HepG2 (cell line): ENCODE measurements around the gene ACSL1. TPM values are rescaled to one million over a fixed set of nuclear protein-coding genes. Genes with fewer than 3 reads are reported as not detected.

Source experiments
- CC2D1A ChIP-seq: sonication (generic); formaldehyde crosslinking; IDR thresholded peaks from 2 replicates; pipeline ENCODE4 v1.8.1; 2023; ENCODE audit warnings: mild to moderate bottlenecking, missing genetic modification reagents
- E2F1 ChIP-seq: sonication (generic); formaldehyde crosslinking; IDR thresholded peaks from 2 replicates; pipeline ENCODE4 v1.5.0; 2020; ENCODE audit warnings: missing genetic modification reagents
- FOXJ3 ChIP-seq: sonication (generic); formaldehyde crosslinking; IDR thresholded peaks from 2 replicates; pipeline ENCODE4 v1.4.0; 2020; ENCODE audit warnings: missing genetic modification reagents, mild to moderate bottlenecking, borderline replicate concordance
- HHEX ChIP-seq: IDR thresholded peaks from 2 replicates; pipeline ENCODE4 v1.6.1; 2016; ENCODE audit warnings: control low read depth
- JUND ChIP-seq: sonication (generic); formaldehyde crosslinking; IDR thresholded peaks from 2 replicates; pipeline ENCODE4 v1.8.0; 2022; ENCODE audit warnings: mild to moderate bottlenecking, missing genetic modification reagents
- KAT8 ChIP-seq: IDR thresholded peaks from 2 replicates; pipeline ENCODE4 v1.6.1; 2016; ENCODE audit warnings: missing genetic modification reagents, missing compliant biosample characterization
- NFIB ChIP-seq: sonication (generic); formaldehyde crosslinking; IDR thresholded peaks from 2 replicates; pipeline ENCODE4 v1.9.0; 2021; ENCODE audit warnings: missing genetic modification reagents, mild to moderate bottlenecking, borderline replicate concordance
- RFX1 ChIP-seq: fragments of 450-650 bp; IDR thresholded peaks from 2 replicates; pipeline ENCODE4 v1.6.1; 2017
- SNRNP70 ChIP-seq: fragments of 200-400 bp; formaldehyde crosslinking; IDR thresholded peaks from 2 replicates; pipeline ENCODE4 v1.6.1; 2017; ENCODE audit warnings: mild to moderate bottlenecking, low read depth, low read length, moderate library complexity
- SUZ12 ChIP-seq: fragments of 150-350 bp; IDR thresholded peaks from 2 replicates; pipeline ENCODE4 v1.6.1; 2014; ENCODE audit warnings: low read depth, low read length
- TIGD3 ChIP-seq: sonication (generic); formaldehyde crosslinking; IDR thresholded peaks from 2 replicates; pipeline ENCODE4 v1.5.1; 2020; ENCODE audit warnings: mild to moderate bottlenecking, missing genetic modification reagents, borderline replicate concordance
- ZBTB34 ChIP-seq: sonication (generic); formaldehyde crosslinking; IDR thresholded peaks from 2 replicates; pipeline ENCODE4 v1.8.0; 2022; ENCODE audit warnings: mild to moderate bottlenecking, missing genetic modification reagents
- ZBTB46 ChIP-seq: sonication (generic); formaldehyde crosslinking; IDR thresholded peaks from 2 replicates; pipeline ENCODE4 v1.4.0; 2020; ENCODE audit warnings: mild to moderate bottlenecking, missing genetic modification reagents, borderline replicate concordance
- ZIK1 ChIP-seq: sonication (generic); formaldehyde crosslinking; IDR thresholded peaks from 2 replicates; pipeline ENCODE4 v1.5.0; 2020; ENCODE audit warnings: mild to moderate bottlenecking, low read depth, missing genetic modification reagents, borderline replicate concordance
- ZMYM4 ChIP-seq: sonication (generic); formaldehyde crosslinking; IDR thresholded peaks from 2 replicates; pipeline ENCODE4 v1.8.1; 2023; ENCODE audit warnings: mild to moderate bottlenecking, missing genetic modification reagents
- ZNF350 ChIP-seq: sonication (generic); formaldehyde crosslinking; IDR thresholded peaks from 2 replicates; pipeline ENCODE4 v1.4.0; 2020; ENCODE audit warnings: mild to moderate bottlenecking, low read depth, missing genetic modification reagents, borderline replicate concordance
- ZNF530 ChIP-seq: sonication (generic); formaldehyde crosslinking; IDR thresholded peaks from 2 replicates; pipeline ENCODE4 v1.5.0; 2020; ENCODE audit warnings: low read depth, mild to moderate bottlenecking, missing genetic modification reagents
- ZSCAN9 ChIP-seq: IDR thresholded peaks from 2 replicates; pipeline ENCODE4 v1.6.1; 2016; ENCODE audit warnings: borderline replicate concordance
- polyA plus RNA-seq, 8 experiments: library from polyadenylated mRNA; depleted of rRNA in 3 of 8; stranded (reverse) in 7 of 8; unstranded in 1 of 8; fragments of >200 nt; fragmentation: Illumina TruSeq in 4 of 8; extraction: Trizol in 4 of 8; gene quantifications; 2 replicates each; pipeline versions ENCODE4 v1.2.1 to v1.2.3, GENCODE V29; 2011 to 2016; ENCODE audit warnings: low read depth in 4 of 8, missing spikeins in 1 of 8, mixed read lengths in 1 of 8; ENCODE audit not compliant: insufficient read depth in 1 of 8
- total RNA-seq, 5 experiments: library from RNA; depleted of rRNA; stranded (reverse); fragments of >200 nt; fragmentation: Illumina TruSeq; extraction: Trizol; gene quantifications; 2 replicates each; pipeline ENCODE4 v1.2.3, GENCODE V29; 2016; ENCODE audit warnings: low read depth in 1 of 5
- TF ChIP-seq, protein P1 (sequence below): sonication (generic); formaldehyde crosslinking; IDR thresholded peaks from 2 replicates; pipeline ENCODE4 v1.4.0; 2020; ENCODE audit warnings: missing genetic modification reagents
- TF ChIP-seq, protein P2 (sequence below): sonication (generic); formaldehyde crosslinking; IDR thresholded peaks from 2 replicates; pipeline ENCODE4 v1.4.0; 2020; ENCODE audit warnings: mild to moderate bottlenecking, missing genetic modification reagents

ACSL1 gene
- total and polyA plus RNA-seq, 2 of the 13 experiments (the other 11 are each of a cell fraction or from before 2014, with no cell fraction given), result 10.0 to 29.8 TPM

GRCh38 chr4:184733654-184734524, 91.9 kb downstream of the ACSL1 start, which contains the start of gene CENPU (continued):
- TF ChIP-seq TIGD3 (CRISPR knock-in tag), result 0 out of 2 replicates have a peak, but pooled peaks have one; percentile 65
- peak; percentile 99 for TF ChIP-seq ZNF350 (CRISPR knock-in tag)
- TF ChIP-seq ZMYM4 (CRISPR knock-in tag), result peak; percentile 99
- TF ChIP-seq ZBTB46 (CRISPR knock-in tag), result peak; percentile 38; the same call in 1 of the 2 replicates
- TF ChIP-seq, protein P1, sequence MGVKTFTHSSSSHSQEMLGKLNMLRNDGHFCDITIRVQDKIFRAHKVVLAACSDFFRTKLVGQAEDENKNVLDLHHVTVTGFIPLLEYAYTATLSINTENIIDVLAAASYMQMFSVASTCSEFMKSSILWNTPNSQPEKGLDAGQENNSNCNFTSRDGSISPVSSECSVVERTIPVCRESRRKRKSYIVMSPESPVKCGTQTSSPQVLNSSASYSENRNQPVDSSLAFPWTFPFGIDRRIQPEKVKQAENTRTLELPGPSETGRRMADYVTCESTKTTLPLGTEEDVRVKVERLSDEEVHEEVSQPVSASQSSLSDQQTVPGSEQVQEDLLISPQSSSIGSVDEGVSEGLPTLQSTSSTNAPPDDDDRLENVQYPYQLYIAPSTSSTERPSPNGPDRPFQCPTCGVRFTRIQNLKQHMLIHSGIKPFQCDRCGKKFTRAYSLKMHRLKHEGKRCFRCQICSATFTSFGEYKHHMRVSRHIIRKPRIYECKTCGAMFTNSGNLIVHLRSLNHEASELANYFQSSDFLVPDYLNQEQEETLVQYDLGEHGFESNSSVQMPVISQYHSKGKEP (CRISPR knock-in tag), result peak; percentile 91; the same call in 1 of the 2 replicates
- peak; percentile 81 for TF ChIP-seq HHEX (CRISPR knock-in tag)
- peak; percentile 59; the same call in 1 of the 2 replicates for TF ChIP-seq JUND (CRISPR knock-in tag)
- TF ChIP-seq, protein P2, sequence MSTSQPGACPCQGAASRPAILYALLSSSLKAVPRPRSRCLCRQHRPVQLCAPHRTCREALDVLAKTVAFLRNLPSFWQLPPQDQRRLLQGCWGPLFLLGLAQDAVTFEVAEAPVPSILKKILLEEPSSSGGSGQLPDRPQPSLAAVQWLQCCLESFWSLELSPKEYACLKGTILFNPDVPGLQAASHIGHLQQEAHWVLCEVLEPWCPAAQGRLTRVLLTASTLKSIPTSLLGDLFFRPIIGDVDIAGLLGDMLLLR, result peak; percentile 97
- peak; percentile 95 for TF ChIP-seq KAT8
- no peak for TF ChIP-seq NFIB
- peak; percentile 99 for TF ChIP-seq E2F1 (CRISPR knock-in tag)
- no peak for TF ChIP-seq RFX1
- no peak for TF ChIP-seq SUZ12
- peak; percentile 90 for TF ChIP-seq FOXJ3 (CRISPR knock-in tag)
- TF ChIP-seq ZBTB34, result peak; percentile 99
- peak; percentile 86 for TF ChIP-seq ZIK1 (CRISPR knock-in tag)
- TF ChIP-seq CC2D1A (CRISPR knock-in tag), result no peak; the same call in 1 of the 2 replicates
- TF ChIP-seq ZSCAN9 (CRISPR knock-in tag), result peak; percentile 97
- TF ChIP-seq SNRNP70, result no peak
- TF ChIP-seq ZNF530 (CRISPR knock-in tag), result no peak
